ENCODE measurements around the gene LIPT1. TPM values are rescaled to one million over a fixed set of nuclear protein-coding genes. Genes with fewer than 3 reads are reported as not detected.

LIPT1 gene
- total RNA-seq, 1 donor from 2014 or later: 3.4 TPM

- no peak for TF ChIP-seq CTCF (IDR thresholded peaks at IDR 0.05; ENCODE audit: insufficient read depth, low read depth, low read length)
- TF ChIP-seq EZH2 (IDR thresholded peaks at IDR 0.05; ENCODE audit: insufficient read depth, low read length): no peak
- no peak overlapping the region for H3K27ac Mint-ChIP-seq (ENCODE audit: unreplicated experiment)
- no peak for DNase-seq (ENCODE audit: low read depth)
- no peaks in the 10 kb centered on the region for H4K20me1 ChIP-seq (ENCODE audit: insufficient read depth, low read length)
- peaks cover 3% of the 10 kb centered on the region for H3K36me3 ChIP-seq (ENCODE audit: insufficient read depth, low read length)
- no peaks in the 10 kb centered on the region for H3K79me2 ChIP-seq (ENCODE audit: insufficient read depth, low read length)
- peaks cover 9% of the 10 kb centered on the region for H3K9me3 Mint-ChIP-seq (ENCODE audit: unreplicated experiment)
- no peak overlapping the region for H3K9ac ChIP-seq (ENCODE audit: low read length)
- no peak overlapping the region for H3K27ac ChIP-seq (ENCODE audit: low read depth, low read length)
- H3K4me1 Mint-ChIP-seq (ENCODE audit: low read depth, unreplicated experiment): no peaks in the 10 kb centered on the region
- H3K27me3 Mint-ChIP-seq (ENCODE audit: low read depth, unreplicated experiment): no peaks in the 10 kb centered on the region
- no peaks in the 10 kb centered on the region for H3K9me3 ChIP-seq (ENCODE audit: insufficient read depth, low read depth, low read length)
- no peak for FAIRE-seq
- H2AFZ ChIP-seq (ENCODE audit: low read depth, low read length): no peak overlapping the region
- no peaks in the 10 kb centered on the region for H3K27me3 ChIP-seq (ENCODE audit: insufficient read depth, low read length)
- no peak overlapping the region for H3K4me3 Mint-ChIP-seq (ENCODE audit: unreplicated experiment)
- H3K4me3 ChIP-seq (ENCODE audit: insufficient read depth, low read depth, low read length): no peak overlapping the region
- no peak overlapping the region for H3K4me2 ChIP-seq (ENCODE audit: low read length)
- peaks cover 9% of the 10 kb centered on the region for H3K36me3 Mint-ChIP-seq (ENCODE audit: low read depth, unreplicated experiment)
- no peaks in the 10 kb centered on the region for H3K4me1 ChIP-seq (ENCODE audit: insufficient read depth, low read length)
Measured at GRCh38 chr2:99205491-99205890, 50.7 kb downstream of the LIPT1 start.

Other genes starting within 250 kb of the LIPT1 start
- gene CRACDL, start 218.7 kb upstream of the LIPT1 start, total RNA-seq: 1.8 and 5.7 TPM in 2 replicates
- gene C2orf15, start 13.3 kb upstream of the LIPT1 start, total RNA-seq: 0.59 and 0.60 TPM in 2 replicates
- 2.4 and 3.9 TPM in 2 replicates for gene TSGA10, start within 50 bp of the LIPT1 start, total RNA-seq
- gene MITD1, start 26.1 kb downstream of the LIPT1 start, total RNA-seq: 16.7 and 20.9 TPM in 2 replicates
- 29.8 and 31.9 TPM in 2 replicates for gene MRPL30, start 26.2 kb downstream of the LIPT1 start, total RNA-seq
- not detected in 2 replicates for gene LYG2, start 100.7 kb downstream of the LIPT1 start, total RNA-seq
- gene LYG1, start 146.2 kb downstream of the LIPT1 start, total RNA-seq: 1.1 and 1.3 TPM in 2 replicates
- 42.8 and 48.3 TPM in 2 replicates for gene TXNDC9, start 181.4 kb downstream of the LIPT1 start, total RNA-seq
- 60.2 and 65.6 TPM in 2 replicates for gene EIF5B, start 182.4 kb downstream of the LIPT1 start, total RNA-seq

All from astrocyte (in vitro differentiated cells and primary cell).